Esophagus (tissue), 2 donors: ENCODE measurements around the gene TMSB4X. TPM values are rescaled to one million over a fixed set of nuclear protein-coding genes. Genes with fewer than 3 reads are reported as not detected.
"Not testable (repeated sequence)": the region's sequence is repeated elsewhere in the genome, so short reads cannot be mapped to it uniquely, and the experiment has no call there.

Experiments used
- H3K27ac ChIP-seq, 2 donors: one replicate each; pipeline ENCODE4 v1.5.1; 2013; ENCODE audit warnings: low read depth in 2 of 2, mild to moderate bottlenecking in 2 of 2, inconsistent platforms in 1 of 2, low read length in 1 of 2, moderate library complexity in 1 of 2
- H3K27me3 ChIP-seq, 2 donors: one replicate each; pipeline ENCODE4 v1.6.1; 2013; ENCODE audit warnings: low read length in 2 of 2, control low read depth in 1 of 2, mild to moderate bottlenecking in 1 of 2; ENCODE audit not compliant: insufficient read depth in 2 of 2, control insufficient read depth in 1 of 2
- H3K36me3 ChIP-seq, 2 donors: one replicate each; pipeline ENCODE4 v1.6.1; 2013; ENCODE audit warnings: low read length in 1 of 2; ENCODE audit not compliant: control insufficient read depth in 2 of 2, insufficient read depth in 2 of 2
- H3K4me1 ChIP-seq, 2 donors: one replicate each; pipeline ENCODE4 v1.6.1; 2013; ENCODE audit warnings: low read length in 1 of 2; ENCODE audit not compliant: control insufficient read depth in 2 of 2, insufficient read depth in 2 of 2
- H3K4me3 ChIP-seq, 2 donors: one replicate each; pipeline ENCODE4 v1.5.1; 2013; ENCODE audit warnings: low read length in 2 of 2, mild to moderate bottlenecking in 2 of 2, low read depth in 1 of 2, moderate library complexity in 1 of 2
- H3K9me3 ChIP-seq, 2 donors: one replicate each; pipeline ENCODE4 v1.6.1; 2013; ENCODE audit warnings: mild to moderate bottlenecking in 2 of 2, low read depth in 1 of 2, low read length in 1 of 2, moderate library complexity in 1 of 2; ENCODE audit not compliant: control insufficient read depth in 2 of 2, insufficient read depth in 1 of 2
- WGBS, 2 donors: extraction: QIAGEN DNeasy Blood & Tissue Kit; methylation state at CpG; one replicate each; pipeline ENCODE4 v1.1.7; 2013; 5-methylcytosine and 5-hydroxymethylcytosine counted together
- polyA plus RNA-seq, 2 donors: library from polyadenylated mRNA; stranded (reverse); fragments of 200-250 nt; gene quantifications; one replicate each; pipeline ENCODE4 v1.2.3, GENCODE V29; 2013
- donor health status: healthy with polysubstance abuse.
- donor health status: Bipolar disorder and iron deficiency.

TMSB4X gene
- 1,000 to 10,000 TPM; 1,322 to 1,747 TPM for polyA plus RNA-seq

- Histone ChIP-seq H3K4me1 (no peaks in the 10 kb centered on the region), H3K27ac (peak within 1 kb of the TSS; percentile 89 to 97), H3K27me3 (no peaks in the 10 kb centered on the region), H3K36me3 (no peaks in the 10 kb centered on the region), H3K9me3 (peaks cover 0 to 8% of the 10 kb centered on the region in 2 donors), H3K4me3 (peak within 1 kb of the TSS; percentile 59 to 89)
- WGBS, 2 donors = 1 to 16% methylated on average over 46 to 60 of the region's 60 CpGs
Observed at GRCh38 chrX:12974796-12975669, at the start of gene TMSB4X. Gene TMSB4X, plus strand, starts transcription at chrX:12975110.

DNA sequence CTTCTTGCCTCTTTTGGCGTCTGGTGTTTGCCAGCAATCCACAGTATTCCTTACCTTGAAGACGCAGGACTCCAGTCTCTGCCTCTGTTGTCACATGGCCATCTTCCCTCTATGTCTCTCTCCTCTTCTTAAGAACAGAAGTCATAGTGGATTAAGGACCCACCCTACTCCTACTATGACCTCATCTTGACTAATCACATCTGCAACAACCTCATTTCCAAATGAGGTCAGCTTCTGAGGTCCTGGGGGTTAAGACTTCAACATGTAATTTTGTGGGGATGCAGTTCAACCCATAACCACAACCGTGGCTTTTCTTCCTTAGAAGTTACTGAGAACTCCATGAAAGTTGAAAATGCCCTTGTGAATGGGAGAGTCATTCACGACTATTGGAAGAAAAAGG lies 45.2 kb upstream of the TMSB4X start:
- 73 to 81% methylated on average over 4 of the region's 4 CpGs for WGBS, 2 donors
- no peaks in the 10 kb centered on the region for H3K9me3 ChIP-seq
- no peaks in the 10 kb centered on the region for H3K27me3 ChIP-seq
- no peak overlapping the region for H3K27ac ChIP-seq
- H3K4me1 ChIP-seq = no peaks in the 10 kb centered on the region
- no peak overlapping the region for H3K4me3 ChIP-seq
- H3K36me3 ChIP-seq = no peaks in the 10 kb centered on the region

GRCh38 chrX:12930150-12930549 lies 44.8 kb upstream of the TMSB4X start:
- H3K4me3 ChIP-seq = no peak overlapping the region
- no peak overlapping the region for H3K27ac ChIP-seq
- no peaks in the 10 kb centered on the region for H3K4me1 ChIP-seq
- no peaks in the 10 kb centered on the region for H3K27me3 ChIP-seq
- H3K9me3 ChIP-seq = no peaks in the 10 kb centered on the region
- 89 to 95% methylated on average over 2 of the region's 2 CpGs for WGBS, 2 donors
- no peaks in the 10 kb centered on the region for H3K36me3 ChIP-seq

DNA sequence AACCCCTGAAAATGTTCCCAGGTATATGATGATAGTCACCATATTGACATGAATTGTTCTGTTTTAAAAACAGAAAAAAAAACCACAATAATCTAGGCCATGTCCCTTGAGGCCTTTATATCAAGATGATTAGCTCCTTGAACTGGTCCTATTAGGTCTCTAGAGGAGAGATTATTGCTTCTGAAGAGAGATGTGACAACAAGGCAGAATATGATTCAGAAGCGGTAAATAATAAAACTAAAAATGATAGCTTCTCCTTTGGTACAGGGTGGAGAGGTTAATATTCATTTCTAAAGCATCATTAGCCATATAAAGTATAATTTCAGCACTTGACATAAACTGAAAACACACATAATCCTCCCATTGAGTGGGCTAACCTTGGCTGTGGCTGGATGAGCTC lies 42.7 kb upstream of the TMSB4X start:
- Histone ChIP-seq H3K4me3 (no peak overlapping the region), H3K4me1 (no peaks in the 10 kb centered on the region), H3K9me3 (no peaks in the 10 kb centered on the region), H3K27me3 (no peaks in the 10 kb centered on the region), H3K36me3 (no peaks in the 10 kb centered on the region), H3K27ac (no peak overlapping the region)
- WGBS, 2 donors = 85 to 88% methylated on average over 1 of the region's 1 CpG

- Histone ChIP-seq H3K4me1 (no peaks in the 10 kb centered on the region), H3K27ac (no peak overlapping the region), H3K27me3 (no peaks in the 10 kb centered on the region), H3K36me3 (no peaks in the 10 kb centered on the region), H3K4me3 (no peak overlapping the region), H3K9me3 (no peaks in the 10 kb centered on the region)
- WGBS, 2 donors = 85 to 88% methylated on average over 5 of the region's 5 CpGs
Observed at GRCh38 chrX:12934850-12935249, 40.1 kb upstream of the TMSB4X start.

- Histone ChIP-seq H3K4me3 (no peak overlapping the region), H3K9me3 (no peaks in the 10 kb centered on the region), H3K27me3 (no peaks in the 10 kb centered on the region), H3K4me1 (no peaks in the 10 kb centered on the region), H3K36me3 (no peaks in the 10 kb centered on the region), H3K27ac (no peak overlapping the region)
- WGBS, 2 donors = 100% methylated on average over 1 of the region's 1 CpG
Observed at GRCh38 chrX:12936947-12937346, 38.0 kb upstream of the TMSB4X start.

DNA sequence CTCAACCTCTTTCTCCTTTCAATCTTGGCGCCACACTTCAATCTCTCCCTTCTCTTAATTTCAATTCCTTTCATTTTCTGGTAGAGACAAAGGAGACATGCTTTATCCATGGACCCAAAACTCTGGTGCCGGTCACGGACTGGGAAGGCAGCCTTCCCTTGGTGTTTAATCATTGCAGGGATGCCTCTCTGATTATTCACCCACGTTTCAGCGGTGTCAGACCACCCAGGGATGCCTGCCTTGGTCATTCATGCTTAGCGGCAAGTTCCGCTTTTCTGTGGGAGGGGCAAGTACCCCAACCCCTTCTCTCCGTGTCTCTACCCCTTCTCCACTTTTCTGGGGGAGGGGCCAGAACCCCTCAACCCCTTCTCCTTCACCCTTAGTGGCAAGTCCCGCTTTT lies 34.4 kb upstream of the TMSB4X start:
- not testable (repeated sequence) for H3K27ac ChIP-seq, H3K4me3 ChIP-seq, H3K27me3 ChIP-seq, H3K9me3 ChIP-seq, H3K36me3 ChIP-seq, H3K4me1 ChIP-seq
- WGBS, 2 donors = 80 to 92% methylated on average over 8 to 9 of the region's 9 CpGs

DNA sequence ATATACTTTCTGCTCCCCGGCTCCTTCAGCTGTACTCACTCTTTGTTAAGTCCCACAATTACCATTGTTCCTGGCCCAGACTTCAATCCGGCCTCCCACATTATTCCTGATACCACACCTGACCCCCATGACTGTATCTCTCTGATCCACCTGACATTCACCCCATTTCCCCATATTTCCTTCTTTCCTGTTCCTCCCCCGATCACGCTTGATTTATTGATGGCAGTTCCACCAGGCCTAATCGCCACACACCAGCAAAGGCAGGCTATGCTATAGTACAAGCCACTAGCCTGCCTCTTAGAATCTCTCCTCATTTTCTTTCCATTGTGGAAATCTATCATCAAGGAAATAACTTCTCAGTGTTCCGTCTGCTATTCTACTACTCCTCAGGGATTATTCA lies 31.3 kb upstream of the TMSB4X start:
- 80 to 84% methylated on average over 4 of the region's 6 CpGs for WGBS, 2 donors
- H3K4me1 ChIP-seq, H3K9me3 ChIP-seq, H3K27ac ChIP-seq, H3K36me3 ChIP-seq, H3K4me3 ChIP-seq, H3K27me3 ChIP-seq: not testable (repeated sequence)

- not testable (repeated sequence) for H3K27ac ChIP-seq, H3K36me3 ChIP-seq, H3K4me3 ChIP-seq, H3K27me3 ChIP-seq, H3K4me1 ChIP-seq, H3K9me3 ChIP-seq
- 84 to 86% methylated on average over 2 of the region's 4 CpGs for WGBS, 2 donors
Observed at GRCh38 chrX:12944452-12944851, 30.5 kb upstream of the TMSB4X start.

- Histone ChIP-seq H3K27me3 (no peaks in the 10 kb centered on the region), H3K9me3 (no peaks in the 10 kb centered on the region), H3K4me3 (no peak overlapping the region), H3K36me3 (no peaks in the 10 kb centered on the region), H3K4me1 (peaks cover 0 to 3% of the 10 kb centered on the region in 2 donors), H3K27ac (no peak overlapping the region)
- 78 to 91% methylated on average over 4 of the region's 4 CpGs for WGBS, 2 donors
Observed at GRCh38 chrX:12945494-12945893, 29.4 kb upstream of the TMSB4X start.
